ENCODE data around the gene CAMSAP1.
A peak's percentile ranks its signal among the peaks of the same experiment; 100 is the strongest.
"Not testable (repeated sequence)": the region's sequence is repeated elsewhere in the genome, so short reads cannot be mapped to it uniquely, and the experiment has no call there.

CAMSAP1 gene

DNA sequence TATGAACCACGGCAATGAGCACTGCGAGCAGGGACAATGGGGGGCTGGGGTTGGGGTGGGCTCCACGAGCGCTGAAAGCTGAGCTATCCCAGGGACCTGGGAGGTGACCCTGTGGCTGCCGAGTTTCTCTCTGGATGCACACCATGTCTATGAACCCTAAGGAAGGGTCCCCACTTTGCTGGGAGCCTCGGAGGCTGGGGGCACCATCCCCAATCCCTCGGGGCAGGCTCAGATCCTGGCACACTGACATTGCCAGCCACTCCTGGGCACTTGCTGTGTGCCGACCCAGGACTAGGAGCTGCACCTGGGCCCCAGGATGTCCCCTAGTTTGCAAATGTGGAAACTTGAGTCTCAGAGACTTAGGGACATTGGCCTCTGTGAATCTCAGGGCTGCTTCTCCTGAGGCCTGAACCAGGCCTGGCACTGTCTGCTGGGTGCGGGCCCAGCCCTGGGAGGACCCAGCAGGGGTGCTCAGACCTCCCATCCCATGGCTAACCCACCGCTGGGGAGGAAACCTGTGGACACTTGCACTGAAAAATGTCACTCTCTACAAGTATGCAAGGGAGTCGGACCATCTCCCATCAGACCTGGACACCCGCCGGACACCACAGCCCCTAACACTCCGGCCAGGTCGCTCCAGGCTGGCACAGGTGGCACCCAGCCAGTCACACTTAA is 13.0 kb upstream of the CAMSAP1 start:
- DNase-seq (ENCODE audit: low spot score): no peak

DNA sequence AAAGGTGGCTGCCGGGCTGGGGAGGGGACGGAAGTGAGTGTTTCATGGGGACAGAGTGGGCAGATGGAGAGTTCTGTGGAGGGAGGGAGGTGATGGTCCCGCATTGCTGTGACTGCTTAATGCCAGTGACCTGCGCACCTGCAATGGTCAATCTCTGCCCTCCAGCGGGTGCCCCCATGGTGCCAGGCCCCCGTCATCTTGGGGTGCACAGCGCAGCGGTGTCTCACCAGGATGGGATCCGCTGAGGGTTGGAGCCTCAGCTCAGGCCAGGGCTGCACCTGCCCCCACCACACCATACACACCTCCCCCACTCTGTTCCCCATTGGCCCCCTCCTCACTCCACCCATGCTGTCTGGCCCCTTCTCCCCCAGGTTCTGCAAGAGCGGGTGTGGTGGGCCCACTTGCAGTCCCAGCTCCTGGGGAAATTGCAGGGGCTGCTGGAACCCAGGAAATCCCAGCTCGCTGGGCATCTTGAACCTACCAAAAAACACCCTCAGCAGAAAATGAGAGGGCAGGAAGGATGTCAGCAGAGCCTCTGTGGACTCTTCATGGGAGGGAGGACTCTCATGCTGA is 12.1 kb upstream of the CAMSAP1 start:
- no peak for DNase-seq (ENCODE audit: low spot score)

DNA sequence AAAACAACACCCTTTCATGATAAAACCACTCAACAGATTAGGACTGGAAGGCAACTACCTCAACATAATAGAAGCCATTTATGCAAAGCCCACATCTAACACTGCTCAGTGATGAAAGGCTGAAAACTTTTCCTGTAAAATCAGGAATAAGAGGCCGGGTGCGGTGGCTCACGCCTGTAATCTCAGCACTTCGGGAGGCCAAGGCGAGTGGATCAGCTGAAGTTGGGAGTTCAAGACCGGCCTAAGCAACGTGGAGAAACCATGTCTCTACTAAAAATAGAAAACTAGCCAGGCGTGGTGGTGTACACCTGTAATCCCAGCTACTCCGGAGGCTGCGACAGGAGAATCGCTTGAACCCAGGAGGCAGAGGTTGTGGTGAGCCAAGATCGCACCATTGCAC is 8.9 kb upstream of the CAMSAP1 start:
- not testable (repeated sequence) for DNase-seq (ENCODE audit: low spot score)

- no peak for DNase-seq (ENCODE audit: low spot score)
Measured at GRCh38 chr9:135914921-135915320, 7.6 kb upstream of the CAMSAP1 start.

DNA sequence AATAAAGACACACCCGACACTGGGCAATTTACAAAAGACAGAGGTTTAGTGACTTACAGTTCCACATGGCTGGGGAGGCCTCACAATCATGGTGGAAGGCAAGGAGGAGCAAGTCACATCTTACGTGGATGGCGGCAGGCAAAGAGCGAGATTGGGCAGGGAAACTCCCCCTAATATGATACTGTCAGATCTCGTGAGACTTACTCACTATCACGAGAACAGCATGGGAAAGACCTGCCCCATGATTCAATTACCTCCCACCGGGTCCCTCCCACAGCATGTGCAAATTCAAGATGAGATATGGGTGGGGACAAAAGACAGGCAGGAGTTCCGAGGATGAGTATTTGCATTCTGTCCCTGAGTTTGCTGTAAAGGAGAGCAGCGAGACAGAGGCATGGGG is 3.9 kb upstream of the CAMSAP1 start:
- not testable (repeated sequence) for DNase-seq (ENCODE audit: low spot score)

DNA sequence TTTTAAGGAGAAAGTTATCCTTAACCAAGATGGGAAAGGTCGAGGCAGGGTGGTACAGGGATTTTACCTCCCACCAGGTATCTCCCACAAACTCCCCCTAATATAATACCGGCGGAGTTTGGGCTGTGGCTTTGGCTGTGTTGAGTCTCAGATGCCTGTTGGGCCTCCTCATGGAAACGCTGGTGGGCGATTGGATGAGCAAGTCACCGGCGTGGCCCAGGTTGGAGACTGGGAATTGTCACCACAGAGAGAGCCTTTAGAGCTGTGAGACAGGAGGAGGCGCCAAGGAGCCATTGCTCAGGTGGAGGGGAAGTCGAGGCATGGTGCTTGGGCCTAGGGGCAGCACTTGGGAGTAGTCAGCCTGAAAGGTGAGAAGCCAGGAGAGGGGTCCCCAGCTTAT is 3.4 kb upstream of the CAMSAP1 start:
- DNase-seq (ENCODE audit: low spot score): no peak

DNA sequence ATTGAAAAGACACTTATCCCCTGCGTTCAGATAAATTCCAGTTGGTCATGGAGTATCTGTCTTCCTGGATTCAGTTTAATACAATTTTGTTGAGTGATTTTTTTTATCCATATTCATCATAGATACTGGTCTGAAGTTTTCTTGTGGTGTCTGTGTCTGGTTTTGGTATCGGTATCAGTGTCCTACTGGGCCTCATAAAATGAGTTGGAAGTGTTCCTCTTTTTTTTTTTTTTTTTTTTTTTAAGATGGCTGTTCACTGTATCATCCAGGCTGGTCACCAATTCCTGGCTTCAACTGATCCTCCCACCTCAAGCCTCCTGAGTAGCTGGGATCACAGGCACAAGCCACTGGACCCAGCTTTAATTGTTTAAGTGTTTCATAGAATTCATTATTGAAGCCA is 2.9 kb upstream of the CAMSAP1 start:
- no peak for DNase-seq (ENCODE audit: low spot score)

- DNase-seq (ENCODE audit: low spot score): no peak
Measured at GRCh38 chr9:135909371-135909770, 2.0 kb upstream of the CAMSAP1 start.

DNA sequence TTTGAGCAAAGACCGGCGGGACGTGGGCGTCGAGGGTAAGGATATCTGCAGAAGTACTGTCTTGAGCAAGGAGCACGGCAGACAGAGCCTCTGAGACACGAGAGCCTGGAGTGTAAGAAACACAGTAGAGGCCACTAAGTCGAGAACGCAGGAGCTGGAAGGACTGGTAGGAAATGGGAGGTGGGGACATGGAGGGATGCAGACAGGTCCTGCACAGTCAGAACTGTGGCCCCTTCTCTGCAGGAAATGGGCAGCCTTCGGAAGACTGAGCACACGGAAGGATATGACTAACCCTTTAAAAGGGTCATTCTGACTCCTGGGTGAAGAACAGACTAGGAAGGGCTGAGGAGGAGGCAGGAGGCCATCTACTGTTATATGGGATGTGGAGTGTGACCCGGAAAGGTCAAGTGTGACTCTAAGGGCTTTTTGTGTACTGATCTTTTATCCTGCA is 1.4 kb upstream of the CAMSAP1 start:
- no peak for DNase-seq (ENCODE audit: low spot score)

DNA sequence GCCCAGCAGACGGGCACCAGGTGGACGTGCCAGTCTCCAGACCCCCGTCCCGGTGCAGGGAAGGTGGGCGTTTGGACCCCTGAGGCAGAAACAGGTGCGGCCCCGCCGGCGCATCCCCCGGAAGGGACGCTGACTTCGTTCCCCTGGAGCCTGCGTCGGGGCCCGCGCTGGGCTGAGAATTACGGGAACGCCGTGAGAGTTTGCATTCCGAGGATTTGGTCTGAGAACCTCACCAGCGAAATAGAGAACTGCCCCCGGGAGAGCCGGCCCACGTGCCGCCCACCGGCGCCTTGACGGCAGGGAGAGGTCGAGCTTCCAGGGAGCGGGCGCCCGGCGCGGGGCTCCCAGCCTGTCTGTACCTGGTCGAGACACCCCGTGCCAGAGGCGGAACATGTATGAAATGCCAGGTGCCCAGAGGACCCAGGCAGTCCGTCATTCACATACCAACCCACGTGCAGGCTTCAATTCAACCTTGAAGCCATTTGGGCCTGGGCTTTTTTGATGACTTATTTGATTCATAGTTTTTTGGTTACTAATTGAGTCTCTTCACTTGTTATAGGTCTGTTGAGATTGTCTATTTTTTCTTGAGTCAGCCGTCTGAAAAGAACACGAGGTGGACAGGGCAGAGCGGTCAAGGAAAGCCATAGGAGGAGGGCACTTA is 877 bp upstream of the CAMSAP1 start:
- no peak for DNase-seq (ENCODE audit: low spot score)

DNA sequence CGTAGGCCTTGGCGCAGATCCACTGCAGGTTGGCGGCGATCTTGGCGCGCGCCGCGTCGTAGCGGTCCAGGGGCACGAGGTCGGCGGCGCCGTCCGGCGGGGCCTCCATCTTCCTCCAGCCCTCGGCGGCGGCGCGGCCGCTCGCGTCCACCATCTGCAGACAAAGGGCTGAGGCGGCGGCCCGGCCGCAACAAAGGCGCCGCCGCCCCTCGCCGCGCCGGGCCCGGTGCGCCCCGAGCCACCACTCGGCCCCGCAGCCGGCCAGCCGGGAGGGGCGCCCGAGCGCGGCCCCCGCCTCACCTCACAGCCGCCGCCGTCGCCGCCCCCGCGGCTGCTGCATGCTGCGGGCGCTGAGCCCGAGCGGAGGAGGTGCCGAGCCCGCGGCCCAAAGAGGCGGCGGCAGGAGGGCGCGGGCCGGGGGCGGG is 328 bp downstream of the CAMSAP1 start:
- DNase-seq (ENCODE audit: low spot score): peak; percentile 14

GRCh38 chr9:135906291-135907005 is 898 bp downstream of the CAMSAP1 start:
- DNase-seq (ENCODE audit: low spot score): peak; percentile 18

GRCh38 chr9:135905380-135906258 is 1.7 kb downstream of the CAMSAP1 start:
- no peak for DNase-seq (ENCODE audit: low spot score)

DNA sequence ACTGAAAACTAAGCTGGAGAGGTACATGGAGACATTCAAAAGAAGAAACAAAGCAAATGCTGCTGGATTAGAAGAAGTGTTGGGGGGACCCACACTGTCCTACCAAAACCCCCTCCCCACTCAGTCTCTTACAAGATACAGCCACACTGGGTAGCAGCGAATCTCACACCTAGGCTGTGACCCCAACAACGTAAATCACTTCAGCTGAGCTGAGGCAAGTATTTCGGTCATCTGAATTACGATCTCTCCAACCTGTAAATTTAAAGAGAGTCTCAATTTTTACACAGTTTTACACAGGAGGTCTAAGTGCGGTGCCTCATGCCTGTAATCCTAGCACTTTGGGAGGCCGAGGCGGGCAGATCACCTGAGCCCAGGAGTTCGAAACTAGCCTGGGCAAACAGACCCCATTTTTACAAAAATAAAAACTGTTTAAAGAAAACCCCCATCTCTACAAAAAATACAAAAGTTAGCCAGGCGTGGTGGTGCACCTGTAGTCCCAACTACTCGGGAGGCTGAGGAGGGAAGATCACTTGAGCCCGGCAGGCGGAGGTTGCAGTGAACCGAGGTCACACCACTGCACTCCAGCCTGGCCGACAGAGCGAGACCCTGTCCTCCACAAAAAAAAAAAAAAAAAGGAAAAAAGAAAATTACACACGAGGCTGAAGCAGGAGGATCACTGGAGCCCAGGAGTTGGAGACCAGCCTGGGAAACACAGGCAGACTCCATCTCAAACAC is 3.4 kb downstream of the CAMSAP1 start:
- DNase-seq (ENCODE audit: low spot score): no peak

DNA sequence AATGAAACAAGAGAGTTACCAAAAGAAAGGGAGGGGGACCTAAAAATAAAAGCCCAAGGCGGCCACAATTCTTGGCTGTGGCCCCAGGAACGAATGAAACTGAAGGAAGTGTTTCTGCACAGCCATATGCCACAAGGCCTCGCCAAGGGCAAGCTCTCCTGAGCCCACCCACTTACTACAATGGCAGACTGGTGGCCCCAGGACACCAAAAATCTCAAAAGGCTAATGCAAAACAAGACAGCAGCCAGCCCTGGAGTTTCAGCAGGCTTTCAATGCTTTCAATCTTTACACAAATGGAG is 4.0 kb downstream of the CAMSAP1 start:
- DNase-seq (ENCODE audit: low spot score): no peak

DNA sequence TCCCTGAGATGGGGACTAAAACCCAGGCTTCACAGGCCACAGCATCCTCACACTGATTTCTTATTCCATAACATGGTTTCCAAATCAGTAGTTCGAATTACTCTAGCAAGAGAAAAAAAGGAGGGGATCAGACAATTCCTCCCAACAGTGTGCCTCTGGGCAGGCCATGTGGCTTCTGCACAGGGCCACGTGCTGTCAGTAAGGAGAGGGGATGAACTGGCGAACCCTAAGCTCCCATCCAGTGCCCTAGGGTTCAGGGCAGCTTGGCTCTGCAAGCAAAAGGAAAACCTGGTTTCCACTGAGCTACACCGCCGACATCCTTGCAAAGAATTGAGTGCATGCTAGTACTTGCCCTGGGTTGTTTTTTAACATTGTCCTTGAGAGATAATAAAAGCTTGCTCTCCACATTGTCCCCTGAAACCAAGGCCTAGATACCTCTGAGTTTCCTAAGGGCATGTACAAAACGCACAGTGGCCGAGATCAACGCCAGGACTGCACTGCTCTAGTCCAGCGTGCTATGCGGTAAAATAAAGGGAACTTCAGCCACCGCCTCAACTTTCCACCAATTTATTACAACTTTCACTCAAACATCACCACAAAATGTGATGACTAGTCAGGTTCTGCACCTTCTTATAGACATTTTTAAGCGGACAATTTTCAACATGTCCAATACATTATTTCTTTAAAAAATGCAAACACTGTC is 4.5 kb downstream of the CAMSAP1 start:
- no peak for DNase-seq (ENCODE audit: low spot score)

DNA sequence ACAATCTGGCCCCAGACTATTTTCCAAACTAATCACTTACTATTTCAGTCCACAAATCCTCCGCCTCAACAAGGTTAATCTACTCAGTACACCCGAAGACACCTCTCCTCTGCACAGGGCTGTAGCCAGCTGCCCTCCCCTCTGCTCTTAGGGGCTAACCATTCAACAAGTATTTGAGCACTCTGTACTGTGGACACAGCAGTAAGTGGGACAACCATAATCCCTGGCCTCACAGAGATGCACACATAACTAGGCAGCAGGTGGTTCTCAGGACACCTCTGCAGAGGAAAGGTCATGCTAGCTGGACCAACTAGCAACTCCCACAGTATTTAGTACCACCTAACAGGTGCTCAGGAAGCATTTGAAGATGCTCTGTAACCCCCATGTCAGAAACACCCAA is 5.5 kb downstream of the CAMSAP1 start:
- no peak for DNase-seq (ENCODE audit: low spot score)

- DNase-seq (ENCODE audit: low spot score): no peak
Measured at GRCh38 chr9:135901031-135901758, 6.2 kb downstream of the CAMSAP1 start.

GRCh38 chr9:135898634-135899407 is 8.5 kb downstream of the CAMSAP1 start:
- DNase-seq (ENCODE audit: low spot score): no peak

Measured in Ammon's horn (tissue), 1 donor.